ENCODE data around the gene RNF213. TPM values are rescaled to one million over a fixed set of nuclear protein-coding genes. Genes with fewer than 3 reads are reported as not detected.

RNF213 gene
- total RNA-seq, 1 experiment from 2014 or later, result 179 TPM

GRCh38 chr17:80248894-80249710 is 11.6 kb upstream of the RNF213 start:
- no TSS peak for BruUV-seq (replicated peaks)
- H3K4me1 ChIP-seq (replicated peaks; ENCODE audit: insufficient read depth), result peaks cover 10% of the 10 kb centered on the region
- intact Hi-C loops (cut with micrococcal nuclease; ENCODE audit: unreplicated experiment), result no loop called here
- H3K27me3 ChIP-seq (ENCODE audit: insufficient read depth, low read depth), result no peaks in the 10 kb centered on the region
- H3K4me3 ChIP-seq, result no peak overlapping the region
- POLR2A ChIA-PET (ENCODE audit: unreplicated experiment), result interaction anchor here (0.6 kb wide), 1 partner anchor 117 kb away, joined by 4 read pairs; no protein-coding TSS in a partner anchor
- CTCF ChIA-PET, result no interaction called here
- H3K27ac ChIP-seq, result no peak overlapping the region
- no peak for DNase-seq
- TF ChIP-seq CTCF (conservative IDR thresholded peaks at IDR 0.05) (no peak), EZH2 (IDR thresholded peaks at IDR 0.05; ENCODE audit: low read depth) (no peak)
- no peaks in the 10 kb centered on the region for H3K36me3 ChIP-seq (ENCODE audit: low read depth)
- no peaks in the 10 kb centered on the region for H3K9me3 ChIP-seq (ENCODE audit: insufficient read depth, low read depth)
- no peaks in the 10 kb centered on the region for H3K9me2 ChIP-seq (ENCODE audit: insufficient read depth)
- no peaks in the 10 kb centered on the region for H3F3A ChIP-seq (ENCODE audit: insufficient read depth, low read depth)
- H3K4me2 ChIP-seq, result no peak overlapping the region
- no peaks in the 10 kb centered on the region for H3K79me2 ChIP-seq (ENCODE audit: low read depth)
- H4K20me1 ChIP-seq (ENCODE audit: insufficient read depth), result no peaks in the 10 kb centered on the region
- H2AFZ ChIP-seq, result no peak overlapping the region

- Histone ChIP-seq H4K20me1 (ENCODE audit: insufficient read depth) (no peaks in the 10 kb centered on the region), H3K9me2 (ENCODE audit: insufficient read depth) (no peaks in the 10 kb centered on the region), H3K27me3 (ENCODE audit: insufficient read depth, low read depth) (no peaks in the 10 kb centered on the region), H3K4me1 (replicated peaks; ENCODE audit: insufficient read depth) (peaks cover 30% of the 10 kb centered on the region), H3K4me3 (no peak overlapping the region), H3K27ac (no peak overlapping the region), H3K36me3 (ENCODE audit: low read depth) (no peaks in the 10 kb centered on the region), H2AFZ (no peak overlapping the region), H3K79me2 (ENCODE audit: low read depth) (no peaks in the 10 kb centered on the region), H3F3A (ENCODE audit: insufficient read depth, low read depth) (peaks cover 11% of the 10 kb centered on the region), H3K9me3 (ENCODE audit: insufficient read depth, low read depth) (no peaks in the 10 kb centered on the region), H3K4me2 (no peak overlapping the region)
- CTCF ChIA-PET, result no interaction called here
- intact Hi-C loops (cut with micrococcal nuclease; ENCODE audit: unreplicated experiment), result loop anchor here (2.0 to 5.0 kb wide), 3 partner anchors 105 to 245 kb away; partner anchors contain the start of gene EIF4A3
- TF ChIP-seq EZH2 (IDR thresholded peaks at IDR 0.05; ENCODE audit: low read depth) (no peak), CTCF (conservative IDR thresholded peaks at IDR 0.05) (no peak)
- BruUV-seq (replicated peaks), result no TSS peak
- no peak for DNase-seq
- POLR2A ChIA-PET (ENCODE audit: unreplicated experiment), result no interaction called here
Observed at GRCh38 chr17:80251966-80252365, 8.7 kb upstream of the RNF213 start.

GRCh38 chr17:80252871-80253270 is 7.8 kb upstream of the RNF213 start:
- intact Hi-C loops (cut with micrococcal nuclease; ENCODE audit: unreplicated experiment), result loop anchor here (2.0 to 5.0 kb wide), 3 partner anchors 106 to 246 kb away; partner anchors contain the start of gene EIF4A3
- no TSS peak for BruUV-seq (replicated peaks)

More at GRCh38 chr17:80252871-80253270, 7.8 kb upstream of the RNF213 start:
- peaks cover 30% of the 10 kb centered on the region for H3K4me1 ChIP-seq (replicated peaks; ENCODE audit: insufficient read depth)
- POLR2A ChIA-PET (ENCODE audit: unreplicated experiment), result no interaction called here
- H3K9me3 ChIP-seq (ENCODE audit: insufficient read depth, low read depth), result no peaks in the 10 kb centered on the region
- no peaks in the 10 kb centered on the region for H3K27me3 ChIP-seq (ENCODE audit: insufficient read depth, low read depth)
- CTCF ChIA-PET, result no interaction called here
- no peak overlapping the region for H2AFZ ChIP-seq
- H3K36me3 ChIP-seq (ENCODE audit: low read depth), result no peaks in the 10 kb centered on the region
- no peaks in the 10 kb centered on the region for H4K20me1 ChIP-seq (ENCODE audit: insufficient read depth)
- peaks cover 11% of the 10 kb centered on the region for H3F3A ChIP-seq (ENCODE audit: insufficient read depth, low read depth)
- no peak overlapping the region for H3K27ac ChIP-seq
- H3K4me2 ChIP-seq, result no peak overlapping the region
- H3K4me3 ChIP-seq, result no peak overlapping the region
- TF ChIP-seq CTCF (conservative IDR thresholded peaks at IDR 0.05), result no peak
- no peak for TF ChIP-seq EZH2 (IDR thresholded peaks at IDR 0.05; ENCODE audit: low read depth)
- H3K9me2 ChIP-seq (ENCODE audit: insufficient read depth), result no peaks in the 10 kb centered on the region
- H3K79me2 ChIP-seq (ENCODE audit: low read depth), result no peaks in the 10 kb centered on the region
- peak in 1 of 2 experiments; percentile 78 for DNase-seq

Measured in PC-9 (cell line).